ENCODE measurements around the gene ABCC4. TPM values are rescaled to one million over a fixed set of nuclear protein-coding genes. Genes with fewer than 3 reads are reported as not detected.

The ABCC4 gene
- total RNA-seq, 4 donors from 2014 or later: 5.1 to 51.2 (median 14.6) TPM

DNA sequence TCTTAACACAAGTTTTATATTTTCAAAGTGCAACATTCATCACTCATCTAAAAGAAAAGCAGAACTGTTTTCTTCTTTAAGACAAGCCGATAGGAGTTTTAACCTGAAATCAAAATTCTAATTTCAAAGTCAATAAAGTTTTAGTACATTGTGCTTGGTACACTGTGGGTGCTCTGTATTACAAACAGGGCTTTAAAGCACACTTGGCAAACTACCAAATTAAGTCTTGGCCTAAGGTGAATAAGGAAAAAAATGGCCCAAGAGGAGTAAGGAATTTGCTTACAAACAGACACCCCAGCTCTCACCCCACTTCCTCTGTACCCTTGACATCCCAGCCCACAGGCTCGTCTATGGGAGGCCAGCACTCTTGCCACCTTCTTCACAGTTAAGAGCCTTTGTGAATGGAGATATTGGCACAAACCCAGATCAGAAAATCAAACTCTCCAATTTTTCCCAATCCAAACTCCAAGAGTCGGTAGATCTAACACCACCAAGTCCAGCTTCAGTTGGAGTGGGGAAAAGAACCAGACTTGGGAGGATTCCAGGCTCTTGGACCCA lies 66.0 kb downstream of the ABCC4 start:
- 79% methylated on average over 3 of the region's 3 CpGs for WGBS
- Histone ChIP-seq H3K27me3 (no peaks in the 10 kb centered on the region), H3K4me1 (no peaks in the 10 kb centered on the region), H3K9me3 (no peaks in the 10 kb centered on the region), H3K4me3 (no peak overlapping the region), H3K36me3 (no peaks in the 10 kb centered on the region), H3K27ac (no peak overlapping the region)
- DNase-seq (ENCODE audit: low spot score in 2 of 2): no peak
- no peak for TF ChIP-seq POLR2AphosphoS5 (IDR thresholded peaks at IDR 0.05)
- no peak for TF ChIP-seq POLR2A (IDR thresholded peaks at IDR 0.05)
- no peak for TF ChIP-seq EP300 (IDR thresholded peaks at IDR 0.05)
- TF ChIP-seq, protein P1, sequence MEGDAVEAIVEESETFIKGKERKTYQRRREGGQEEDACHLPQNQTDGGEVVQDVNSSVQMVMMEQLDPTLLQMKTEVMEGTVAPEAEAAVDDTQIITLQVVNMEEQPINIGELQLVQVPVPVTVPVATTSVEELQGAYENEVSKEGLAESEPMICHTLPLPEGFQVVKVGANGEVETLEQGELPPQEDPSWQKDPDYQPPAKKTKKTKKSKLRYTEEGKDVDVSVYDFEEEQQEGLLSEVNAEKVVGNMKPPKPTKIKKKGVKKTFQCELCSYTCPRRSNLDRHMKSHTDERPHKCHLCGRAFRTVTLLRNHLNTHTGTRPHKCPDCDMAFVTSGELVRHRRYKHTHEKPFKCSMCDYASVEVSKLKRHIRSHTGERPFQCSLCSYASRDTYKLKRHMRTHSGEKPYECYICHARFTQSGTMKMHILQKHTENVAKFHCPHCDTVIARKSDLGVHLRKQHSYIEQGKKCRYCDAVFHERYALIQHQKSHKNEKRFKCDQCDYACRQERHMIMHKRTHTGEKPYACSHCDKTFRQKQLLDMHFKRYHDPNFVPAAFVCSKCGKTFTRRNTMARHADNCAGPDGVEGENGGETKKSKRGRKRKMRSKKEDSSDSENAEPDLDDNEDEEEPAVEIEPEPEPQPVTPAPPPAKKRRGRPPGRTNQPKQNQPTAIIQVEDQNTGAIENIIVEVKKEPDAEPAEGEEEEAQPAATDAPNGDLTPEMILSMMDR (IDR thresholded peaks at IDR 0.05): no peak

DNA sequence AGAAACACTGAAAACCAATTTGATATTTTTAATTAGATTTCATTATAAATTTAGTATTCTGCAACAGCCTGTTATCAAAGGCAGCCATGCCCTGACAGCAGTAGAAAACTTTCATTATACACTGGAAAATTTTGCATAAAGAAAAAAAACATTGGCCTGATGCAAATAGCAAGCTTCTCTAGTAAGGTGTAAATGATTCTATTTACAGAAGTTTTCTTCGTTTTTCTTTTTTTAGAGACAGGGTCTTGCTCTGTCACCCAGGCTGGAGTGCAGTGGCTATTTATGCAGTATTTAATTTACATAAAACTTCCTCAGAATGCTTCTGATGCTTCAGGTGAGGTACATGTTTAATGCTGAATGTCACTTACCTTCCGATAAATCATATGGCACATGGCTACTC lies 67.0 kb downstream of the ABCC4 start:
- Histone ChIP-seq H3K4me3 (no peak overlapping the region), H3K4me1 (no peaks in the 10 kb centered on the region), H3K27me3 (no peaks in the 10 kb centered on the region), H3K27ac (no peak overlapping the region), H3K9me3 (no peaks in the 10 kb centered on the region), H3K36me3 (no peaks in the 10 kb centered on the region)
- DNase-seq (ENCODE audit: low spot score in 2 of 2): no peak
- 90% methylated on average over 2 of the region's 2 CpGs for WGBS
- TF ChIP-seq EP300 (IDR thresholded peaks at IDR 0.05) (no peak), POLR2A (IDR thresholded peaks at IDR 0.05) (no peak), POLR2AphosphoS5 (IDR thresholded peaks at IDR 0.05) (no peak)
- TF ChIP-seq, protein P1 (IDR thresholded peaks at IDR 0.05): no peak

DNA sequence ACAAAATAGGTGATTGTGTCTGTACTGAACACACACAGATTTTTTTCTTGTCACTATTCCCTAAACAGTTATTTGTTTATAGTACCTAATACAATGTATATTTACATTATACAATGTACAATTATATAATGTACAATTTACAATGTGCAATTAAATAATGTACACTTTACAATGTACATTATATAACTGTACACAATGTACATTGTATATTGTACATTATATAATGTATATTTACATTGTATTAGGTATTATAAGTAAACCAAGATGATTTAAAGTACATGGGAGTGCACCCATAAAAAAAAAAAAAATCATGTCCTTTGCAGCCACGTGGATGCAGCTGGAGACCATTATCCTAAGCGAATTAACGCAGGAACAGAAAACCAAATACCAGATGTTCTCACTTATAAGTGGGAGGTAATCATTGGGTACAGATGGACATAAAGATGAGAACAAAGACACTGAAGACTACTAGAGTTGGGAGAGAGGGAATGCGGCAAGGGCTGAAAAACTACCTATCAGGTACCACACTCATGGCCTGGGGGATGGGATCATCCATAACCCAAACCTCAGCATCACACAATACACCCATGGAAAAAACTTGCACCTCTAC lies 68.1 kb downstream of the ABCC4 start:
- WGBS: 79% methylated on average over 4 of the region's 4 CpGs
- no peak for TF ChIP-seq EP300 (IDR thresholded peaks at IDR 0.05)
- TF ChIP-seq POLR2A (IDR thresholded peaks at IDR 0.05): no peak
- TF ChIP-seq POLR2AphosphoS5 (IDR thresholded peaks at IDR 0.05): no peak
- TF ChIP-seq, protein P1 (IDR thresholded peaks at IDR 0.05): no peak
- no peaks in the 10 kb centered on the region for H3K27me3 ChIP-seq

DNA sequence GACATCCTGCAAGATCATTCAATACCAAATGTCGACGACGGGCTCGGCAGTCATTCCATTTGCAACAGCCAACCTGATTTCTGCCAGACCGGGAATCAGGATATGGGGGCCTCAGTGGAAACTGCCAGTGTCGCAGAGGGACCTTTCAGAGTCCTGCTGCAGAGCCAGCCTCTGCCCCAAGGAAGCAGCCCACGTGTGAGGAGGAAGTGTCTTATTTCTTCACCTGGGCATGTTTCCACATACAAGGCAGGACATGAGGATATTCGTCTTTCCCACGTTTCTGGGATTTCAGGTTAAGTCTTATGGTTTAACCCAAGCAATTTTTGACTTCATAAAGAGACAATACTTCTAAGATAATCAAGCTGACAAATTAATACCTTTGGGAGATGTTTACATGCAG lies 69.9 kb downstream of the ABCC4 start:
- TF ChIP-seq, protein P1 (IDR thresholded peaks at IDR 0.05): no peak
- TF ChIP-seq POLR2AphosphoS5 (IDR thresholded peaks at IDR 0.05): no peak
- no peak for TF ChIP-seq POLR2A (IDR thresholded peaks at IDR 0.05)
- no peak for TF ChIP-seq EP300 (IDR thresholded peaks at IDR 0.05)
- 71% methylated on average over 9 of the region's 9 CpGs for WGBS
- Histone ChIP-seq H3K27ac (no peak overlapping the region), H3K4me3 (no peak overlapping the region), H3K36me3 (no peaks in the 10 kb centered on the region), H3K4me1 (no peaks in the 10 kb centered on the region), H3K9me3 (no peaks in the 10 kb centered on the region), H3K27me3 (no peaks in the 10 kb centered on the region)
- DNase-seq (ENCODE audit: low spot score in 2 of 2): no peak

More for the DNA sequence above, 68.1 kb downstream of the ABCC4 start:
- no peak overlapping the region for H3K27ac ChIP-seq
- H3K4me1 ChIP-seq: no peaks in the 10 kb centered on the region
- no peaks in the 10 kb centered on the region for H3K9me3 ChIP-seq
- no peaks in the 10 kb centered on the region for H3K36me3 ChIP-seq
- DNase-seq (ENCODE audit: low spot score in 2 of 2): no peak
- H3K4me3 ChIP-seq: no peak overlapping the region

DNA sequence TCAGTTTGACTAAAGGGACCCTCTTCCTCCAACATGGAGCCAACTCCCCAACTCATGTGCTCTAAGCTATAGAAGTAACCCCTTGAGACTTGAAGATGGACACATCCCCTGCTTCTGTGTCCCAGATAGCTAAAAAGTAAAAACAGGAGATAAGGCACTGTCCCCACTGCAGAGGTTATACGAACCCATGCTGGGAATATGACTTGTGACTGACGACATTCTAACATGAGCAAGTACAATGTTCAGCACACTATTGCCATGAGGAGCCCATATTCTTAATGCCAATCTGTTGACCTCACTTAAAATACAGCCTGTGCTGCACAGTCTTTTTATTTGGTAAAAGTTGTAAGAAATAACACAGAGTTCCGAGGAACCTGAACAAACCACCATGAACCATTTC lies 71.4 kb downstream of the ABCC4 start:
- H3K27me3 ChIP-seq: no peaks in the 10 kb centered on the region
- TF ChIP-seq, protein P1 (IDR thresholded peaks at IDR 0.05): no peak
- no peak for TF ChIP-seq POLR2A (IDR thresholded peaks at IDR 0.05)
- TF ChIP-seq EP300 (IDR thresholded peaks at IDR 0.05): no peak
- TF ChIP-seq POLR2AphosphoS5 (IDR thresholded peaks at IDR 0.05): no peak
- no peak overlapping the region for H3K27ac ChIP-seq
- no peaks in the 10 kb centered on the region for H3K36me3 ChIP-seq
- no peak for DNase-seq (ENCODE audit: low spot score in 2 of 2)
- H3K4me1 ChIP-seq: no peaks in the 10 kb centered on the region
- H3K4me3 ChIP-seq: no peak overlapping the region
- H3K9me3 ChIP-seq: no peaks in the 10 kb centered on the region
- WGBS: 60% methylated on average over 3 of the region's 3 CpGs

Measured in suprapubic skin (tissue), 4 donors.